Neural progenitor cell (in vitro differentiated cells): ENCODE measurements around the gene OR10A6. TPM values are rescaled to one million over a fixed set of nuclear protein-coding genes. Genes with fewer than 3 reads are reported as not detected.

Experiments used
- DNase-seq: peaks from one replicate; pipeline ENCODE4 v3.0.0-alpha.2; 2016; ENCODE audit warnings: low spot score
- H2AFZ ChIP-seq: fragments of 200-600 bp; sonication (generic); replicated peaks from 2 replicates; pipeline ENCODE4 v1.6.1; 2016; ENCODE audit warnings: antibody characterized with exemption
- H3F3A ChIP-seq: fragments of 200-600 bp; sonication (generic); 2 replicates; pipeline ENCODE4 v1.6.1; 2016; ENCODE audit warnings: antibody characterized with exemption, low read depth
- H3K27ac ChIP-seq: fragments of 200-600 bp; sonication (generic); 2 replicates; pipeline ENCODE4 v1.5.1; 2016; ENCODE audit warnings: mild to moderate bottlenecking
- H3K27me3 ChIP-seq: fragments of 200-600 bp; sonication (generic); 2 replicates; pipeline ENCODE4 v1.6.1; 2016; ENCODE audit warnings: mild to moderate bottlenecking, moderate library complexity
- H3K36me3 ChIP-seq: fragments of 200-600 bp; sonication (generic); 2 replicates; pipeline ENCODE4 v1.5.1; 2016
- H3K4me1 ChIP-seq: fragments of 200-600 bp; sonication (generic); 2 replicates; pipeline ENCODE4 v1.6.1; 2016; ENCODE audit warnings: mixed run types
- H3K4me2 ChIP-seq: fragments of 200-600 bp; sonication (generic); 2 replicates; pipeline ENCODE4 v1.6.1; 2016
- H3K4me3 ChIP-seq: fragments of 200-600 bp; sonication (generic); 2 replicates; pipeline ENCODE4 v1.5.1; 2016
- H3K79me2 ChIP-seq: fragments of 200-600 bp; sonication (generic); 2 replicates; pipeline ENCODE4 v1.6.1; 2016; ENCODE audit warnings: low read depth
- H3K9ac ChIP-seq: fragments of 200-600 bp; sonication (generic); 2 replicates; pipeline ENCODE4 v1.6.1; 2016
- H3K9me3 ChIP-seq: fragments of 200-600 bp; sonication (generic); 2 replicates; pipeline ENCODE4 v1.5.1; 2016; ENCODE audit warnings: low read depth
- H4K20me1 ChIP-seq: fragments of 200-600 bp; sonication (generic); 2 replicates; pipeline ENCODE4 v1.6.1; 2016; ENCODE audit warnings: low read depth
- H3K27ac Mint-ChIP-seq: 3 replicates; pipeline ENCODE4 v1.8.0; 2021; ENCODE audit warnings: mixed read lengths
- H3K27me3 Mint-ChIP-seq: 2 replicates; pipeline ENCODE4 v1.8.0; 2022; ENCODE audit warnings: low read depth, mild to moderate bottlenecking, inconsistent platforms, moderate library complexity, mixed read lengths; ENCODE audit not compliant: insufficient read depth
- H3K36me3 Mint-ChIP-seq: 3 replicates; pipeline ENCODE4 v1.8.0; 2021; ENCODE audit warnings: mixed read lengths
- H3K4me1 Mint-ChIP-seq: 3 replicates; pipeline ENCODE4 v1.8.0; 2021; ENCODE audit warnings: mixed read lengths
- H3K4me3 Mint-ChIP-seq: 3 replicates; pipeline ENCODE4 v1.8.0; 2021; ENCODE audit warnings: mild to moderate bottlenecking, moderate library complexity, mixed read lengths
- H3K9me3 Mint-ChIP-seq: 3 replicates; pipeline ENCODE4 v1.8.0; 2020; ENCODE audit warnings: mixed read lengths
- CTCF ChIP-seq: fragments of 200-600 bp; sonication (generic); IDR thresholded peaks from 2 replicates; pipeline ENCODE4 v1.5.1; 2017; ENCODE audit warnings: antibody characterized with exemption, mild to moderate bottlenecking
- EZH2 ChIP-seq: fragments of 200-600 bp; sonication (generic); IDR thresholded peaks from 2 replicates; pipeline ENCODE4 v1.6.1; 2017; ENCODE audit warnings: antibody characterized with exemption, mild to moderate bottlenecking, moderate library complexity
- EZH2phosphoT487 ChIP-seq: fragments of 200-600 bp; sonication (generic); IDR thresholded peaks from 2 replicates; pipeline ENCODE4 v1.6.1; 2017; ENCODE audit warnings: antibody characterized with exemption
- total RNA-seq: library from RNA; depleted of rRNA; stranded (reverse); fragments of >200 nt; gene quantifications from 2 replicates; pipeline ENCODE4 v1.2.3, GENCODE V29; 2015; ENCODE audit warnings: low replicate concordance

The OR10A6 gene
- total RNA-seq, 1 donor from 2014 or later, result not detected

- peaks cover 44% of the 10 kb centered on the region for H3K4me1 ChIP-seq
- no peaks in the 10 kb centered on the region for H3K36me3 ChIP-seq
- no peaks in the 10 kb centered on the region for H3K9me3 ChIP-seq
- DNase-seq, result no peak
- no peaks in the 10 kb centered on the region for H3K79me2 ChIP-seq
- H3K4me2 ChIP-seq, result peak overlapping the region; percentile 4
- peak overlapping the region; percentile 86 for H2AFZ ChIP-seq
- no peak overlapping the region for H3K4me3 Mint-ChIP-seq
- no peaks in the 10 kb centered on the region for H3K9me3 Mint-ChIP-seq
- no peak overlapping the region for H3K4me3 ChIP-seq
- H3K27ac Mint-ChIP-seq, result peak overlapping the region; percentile 92
- H3K27me3 ChIP-seq, result no peaks in the 10 kb centered on the region
- H3F3A ChIP-seq, result peaks cover 21% of the 10 kb centered on the region
- no peaks in the 10 kb centered on the region for H3K36me3 Mint-ChIP-seq
- no peak overlapping the region for H3K9ac ChIP-seq
- H3K27me3 Mint-ChIP-seq, result peaks cover 3% of the 10 kb centered on the region
- no peak for TF ChIP-seq EZH2
- TF ChIP-seq CTCF, result no peak
- TF ChIP-seq EZH2phosphoT487, result no peak
- peaks cover 39% of the 10 kb centered on the region for H3K4me1 Mint-ChIP-seq
- no peaks in the 10 kb centered on the region for H4K20me1 ChIP-seq
- H3K27ac ChIP-seq, result no peak overlapping the region
Measured at GRCh38 chr11:7905549-7905948, 25.5 kb downstream of the OR10A6 start.

DNA sequence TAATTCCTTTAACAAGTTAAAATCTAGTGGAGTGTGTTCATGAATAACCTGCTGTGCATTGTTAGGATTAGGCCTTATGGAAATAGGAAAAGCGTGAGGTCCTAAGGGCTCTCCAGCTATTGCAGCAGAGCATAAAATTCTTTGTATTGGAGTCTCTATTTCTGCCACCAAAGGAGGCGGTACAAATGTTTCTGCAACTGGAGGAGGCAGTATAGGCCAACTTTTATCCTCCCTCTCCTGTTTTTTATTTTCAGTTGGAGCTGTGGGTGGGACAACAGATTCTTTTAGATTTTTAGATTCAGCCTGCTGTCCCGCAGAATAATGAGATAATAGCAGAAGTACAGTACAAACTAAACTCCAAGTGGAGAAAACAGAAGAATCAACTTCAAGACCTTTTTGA lies 26.2 kb downstream of the OR10A6 start:
- H3K36me3 Mint-ChIP-seq, result no peaks in the 10 kb centered on the region
- peaks cover 3% of the 10 kb centered on the region for H3K27me3 Mint-ChIP-seq
- H3K27me3 ChIP-seq, result no peaks in the 10 kb centered on the region
- H3K27ac ChIP-seq, result no peak overlapping the region
- peak overlapping the region; percentile 92 for H3K27ac Mint-ChIP-seq
- peak overlapping the region; percentile 86 for H2AFZ ChIP-seq
- peaks cover 39% of the 10 kb centered on the region for H3K4me1 Mint-ChIP-seq
- H3K9ac ChIP-seq, result no peak overlapping the region
- no peaks in the 10 kb centered on the region for H3K9me3 Mint-ChIP-seq
- H3K4me1 ChIP-seq, result peaks cover 41% of the 10 kb centered on the region
- no peaks in the 10 kb centered on the region for H4K20me1 ChIP-seq
- peaks cover 21% of the 10 kb centered on the region for H3F3A ChIP-seq
- DNase-seq, result peak; percentile 33
- H3K4me2 ChIP-seq, result no peak overlapping the region
- H3K79me2 ChIP-seq, result no peaks in the 10 kb centered on the region
- no peak overlapping the region for H3K4me3 Mint-ChIP-seq
- H3K4me3 ChIP-seq, result no peak overlapping the region
- no peaks in the 10 kb centered on the region for H3K36me3 ChIP-seq
- no peaks in the 10 kb centered on the region for H3K9me3 ChIP-seq
- TF ChIP-seq CTCF, result peak; percentile 46
- TF ChIP-seq EZH2phosphoT487, result no peak

GRCh38 chr11:7903940-7904339 lies 27.1 kb downstream of the OR10A6 start:
- peaks cover 43% of the 10 kb centered on the region for H3K4me1 Mint-ChIP-seq
- peaks cover 2% of the 10 kb centered on the region for H3K36me3 Mint-ChIP-seq
- Histone ChIP-seq H2AFZ (no peak overlapping the region), H3K4me1 (peaks cover 41% of the 10 kb centered on the region), H3K9ac (no peak overlapping the region), H3F3A (peaks cover 18% of the 10 kb centered on the region), H3K4me3 (no peak overlapping the region), H3K36me3 (no peaks in the 10 kb centered on the region), H4K20me1 (no peaks in the 10 kb centered on the region), H3K27me3 (no peaks in the 10 kb centered on the region), H3K4me2 (no peak overlapping the region), H3K79me2 (no peaks in the 10 kb centered on the region), H3K9me3 (no peaks in the 10 kb centered on the region), H3K27ac (no peak overlapping the region)
- peaks cover 6% of the 10 kb centered on the region for H3K27me3 Mint-ChIP-seq
- H3K4me3 Mint-ChIP-seq, result no peak overlapping the region
- DNase-seq, result no peak
- peaks cover 6% of the 10 kb centered on the region for H3K9me3 Mint-ChIP-seq
- TF ChIP-seq CTCF, result no peak
- no peak for TF ChIP-seq EZH2
- TF ChIP-seq EZH2phosphoT487, result no peak
- no peak overlapping the region for H3K27ac Mint-ChIP-seq
